Hematopoietic multipotent progenitor cell treated with erythropoietin and hydrocortisone succinate and interleukin-3 and kit ligand, for 17 days (in vitro differentiated cells): Measurements from ENCODE around the gene IRX4.

Experiments used
- DNase-seq: peaks from one replicate; pipeline ENCODE4 v3.0.0-alpha.2; 2015; ENCODE audit warnings: low spot score

IRX4 gene

GRCh38 chr5:1891391-1891790 lies 8.7 kb upstream of the IRX4 start:
- DNase-seq, result no peak

- DNase-seq, result no peak
These were observed 7.6 kb upstream of the IRX4 start for GRCh38 chr5:1890296-1890695.

GRCh38 chr5:1889321-1890065 lies 6.8 kb upstream of the IRX4 start:
- no peak for DNase-seq

GRCh38 chr5:1888541-1889251 lies 6.0 kb upstream of the IRX4 start:
- DNase-seq, result no peak

- no peak for DNase-seq
These were observed 5.0 kb upstream of the IRX4 start for GRCh38 chr5:1887588-1888360.

GRCh38 chr5:1886846-1887587 lies 4.3 kb upstream of the IRX4 start:
- no peak for DNase-seq

- DNase-seq, result no peak
These were observed 3.4 kb upstream of the IRX4 start for GRCh38 chr5:1885868-1886845.

GRCh38 chr5:1885404-1885755 lies 2.7 kb upstream of the IRX4 start:
- DNase-seq, result no peak

GRCh38 chr5:1884678-1885403 lies 2.1 kb upstream of the IRX4 start:
- no peak for DNase-seq

GRCh38 chr5:1883925-1884677 lies 1.4 kb upstream of the IRX4 start:
- DNase-seq, result no peak

- DNase-seq, result no peak
These were observed 597 bp upstream of the IRX4 start for GRCh38 chr5:1883120-1883924.

- no peak for DNase-seq
These were observed 891 bp downstream of the IRX4 start for GRCh38 chr5:1881731-1882336.

- no peak for DNase-seq
These were observed 1.6 kb downstream of the IRX4 start for GRCh38 chr5:1881098-1881572.

GRCh38 chr5:1880377-1881025 lies 2.2 kb downstream of the IRX4 start:
- no peak for DNase-seq

GRCh38 chr5:1879292-1880263 lies 3.1 kb downstream of the IRX4 start:
- DNase-seq, result no peak

- no peak for DNase-seq
These were observed 4.5 kb downstream of the IRX4 start for GRCh38 chr5:1878050-1878849.
